ENCODE results near the gene PLEKHA6.

PLEKHA6 gene

GRCh38 chr1:204317170-204317569 is 42.6 kb downstream of the PLEKHA6 start:
- TF ChIP-seq EZH2phosphoT487 (IDR thresholded peaks at IDR 0.05; ENCODE audit: borderline replicate concordance, low read length) (no peak), CTCF (IDR thresholded peaks at IDR 0.05; ENCODE audit: low read depth, low read length, poor library complexity, severe bottlenecking) (no peak)
- H3K4me2 ChIP-seq (ENCODE audit: low read length), result no peak overlapping the region
- peaks cover 9% of the 10 kb centered on the region; the same call in 1 of the 2 replicates for H3K4me1 ChIP-seq (ENCODE audit: control insufficient read depth, low read length)
- H3K27me3 ChIP-seq (ENCODE audit: control insufficient read depth, low read length), result peaks cover 44% of the 10 kb centered on the region
- no peaks in the 10 kb centered on the region for H3K9me2 ChIP-seq (replicated peaks; ENCODE audit: control insufficient read depth, low read length)
- no peaks in the 10 kb centered on the region for H3K79me2 ChIP-seq (ENCODE audit: control insufficient read depth, low read length)
- no peaks in the 10 kb centered on the region for H3K9me3 ChIP-seq (ENCODE audit: control insufficient read depth, insufficient read depth, low read length)
- no peaks in the 10 kb centered on the region for H3F3A ChIP-seq (ENCODE audit: control insufficient read depth, insufficient read depth)
- no peak overlapping the region for H3K27ac ChIP-seq (ENCODE audit: low read depth, low read length)
- H4K20me1 ChIP-seq (ENCODE audit: control insufficient read depth, insufficient read depth, low read depth, low read length), result no peaks in the 10 kb centered on the region
- H3K36me3 ChIP-seq (ENCODE audit: control insufficient read depth, low read length), result no peaks in the 10 kb centered on the region
- H3K4me3 ChIP-seq (ENCODE audit: low read length), result no peak overlapping the region

GRCh38 chr1:204316164-204316563 is 43.6 kb downstream of the PLEKHA6 start:
- H3K4me3 ChIP-seq (ENCODE audit: low read length), result no peak overlapping the region
- H3K36me3 ChIP-seq (ENCODE audit: control insufficient read depth, low read length), result no peaks in the 10 kb centered on the region
- no peaks in the 10 kb centered on the region for H3K79me2 ChIP-seq (ENCODE audit: control insufficient read depth, low read length)
- no peaks in the 10 kb centered on the region for H3K9me3 ChIP-seq (ENCODE audit: control insufficient read depth, insufficient read depth, low read length)
- no peak overlapping the region for H3K27ac ChIP-seq (ENCODE audit: low read depth, low read length)
- no peak overlapping the region for H3K4me2 ChIP-seq (ENCODE audit: low read length)
- H3K27me3 ChIP-seq (ENCODE audit: control insufficient read depth, low read length), result peaks cover 41% of the 10 kb centered on the region
- no peaks in the 10 kb centered on the region for H3K9me2 ChIP-seq (replicated peaks; ENCODE audit: control insufficient read depth, low read length)
- peaks cover 9% of the 10 kb centered on the region; the same call in 1 of the 2 replicates for H3K4me1 ChIP-seq (ENCODE audit: control insufficient read depth, low read length)
- no peaks in the 10 kb centered on the region for H3F3A ChIP-seq (ENCODE audit: control insufficient read depth, insufficient read depth)
- H4K20me1 ChIP-seq (ENCODE audit: control insufficient read depth, insufficient read depth, low read depth, low read length), result no peaks in the 10 kb centered on the region
- TF ChIP-seq CTCF (IDR thresholded peaks at IDR 0.05; ENCODE audit: low read depth, low read length, poor library complexity, severe bottlenecking) (no peak), EZH2phosphoT487 (IDR thresholded peaks at IDR 0.05; ENCODE audit: borderline replicate concordance, low read length) (no peak)

DNA sequence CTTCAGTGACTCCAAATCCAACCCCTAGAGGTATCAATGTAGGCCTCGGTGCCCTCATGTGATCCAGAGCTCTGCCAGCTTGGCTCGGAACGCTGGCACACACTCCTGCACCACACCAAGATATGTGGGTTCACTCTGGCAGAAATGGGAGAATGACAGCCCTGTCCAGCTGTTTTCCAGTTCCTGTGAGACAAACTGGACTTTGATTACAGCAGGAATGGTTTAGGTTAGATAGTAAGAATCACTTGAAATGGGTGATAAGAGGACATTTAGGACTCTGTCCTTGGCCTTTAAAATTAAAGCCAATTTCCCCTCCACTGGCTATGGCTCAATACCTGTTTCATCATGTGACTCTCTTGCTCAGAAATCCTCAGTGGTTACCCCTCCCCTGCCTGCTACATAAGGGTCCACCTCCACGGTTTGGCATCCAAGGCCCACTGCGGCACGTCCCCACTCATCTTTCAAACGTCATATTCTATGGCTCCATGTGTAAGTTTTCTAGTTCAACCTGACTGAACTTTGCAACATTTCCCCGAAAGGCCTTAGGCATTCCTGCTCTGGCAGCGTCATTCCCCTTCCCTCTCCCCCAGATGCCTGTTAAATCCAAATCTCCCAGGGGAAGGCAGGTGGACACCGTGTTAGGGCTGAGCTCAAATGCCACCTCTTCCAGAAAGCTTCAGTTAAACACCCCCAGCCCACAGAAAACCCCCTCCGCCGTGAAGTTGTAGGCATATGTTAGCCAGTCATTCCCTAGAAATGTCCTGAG is 44.7 kb downstream of the PLEKHA6 start:
- Histone ChIP-seq H3K36me3 (ENCODE audit: control insufficient read depth, low read length) (no peaks in the 10 kb centered on the region), H3K27me3 (ENCODE audit: control insufficient read depth, low read length) (peaks cover 41% of the 10 kb centered on the region), H3K27ac (ENCODE audit: low read depth, low read length) (no peak overlapping the region), H3K4me1 (ENCODE audit: control insufficient read depth, low read length) (peaks cover 9% of the 10 kb centered on the region; the same call in 1 of the 2 replicates), H3K4me3 (ENCODE audit: low read length) (no peak overlapping the region), H3K4me2 (ENCODE audit: low read length) (no peak overlapping the region), H3K79me2 (ENCODE audit: control insufficient read depth, low read length) (no peaks in the 10 kb centered on the region), H4K20me1 (ENCODE audit: control insufficient read depth, insufficient read depth, low read depth, low read length) (no peaks in the 10 kb centered on the region), H3K9me2 (replicated peaks; ENCODE audit: control insufficient read depth, low read length) (no peaks in the 10 kb centered on the region), H3F3A (ENCODE audit: control insufficient read depth, insufficient read depth) (no peaks in the 10 kb centered on the region), H3K9me3 (ENCODE audit: control insufficient read depth, insufficient read depth, low read length) (no peaks in the 10 kb centered on the region)
- TF ChIP-seq CTCF (IDR thresholded peaks at IDR 0.05; ENCODE audit: low read depth, low read length, poor library complexity, severe bottlenecking), result no peak
- no peak for TF ChIP-seq EZH2phosphoT487 (IDR thresholded peaks at IDR 0.05; ENCODE audit: borderline replicate concordance, low read length)

All from DOHH2 (cell line).